ENCODE data around the gene AMMECR1. TPM values are rescaled to one million over a fixed set of nuclear protein-coding genes. Genes with fewer than 3 reads are reported as not detected.

AMMECR1 gene
- total and polyA plus RNA-seq, 2 of the 4 experiments (the other 2 are of a cell fraction), result 7.0 to 11.3 TPM

GRCh38 chrX:110338935-110339334 is 21.1 kb upstream of the AMMECR1 start:
- H3K36me3 ChIP-seq (ENCODE audit: control insufficient read depth, insufficient read depth, low read length), result no peaks in the 10 kb centered on the region
- no TSS peak for BruUV-seq (replicated peaks)
- no peak overlapping the region for H3K9ac ChIP-seq (ENCODE audit: low read depth, low read length)
- intact Hi-C loops (cut with micrococcal nuclease), result no loop called here
- no peaks in the 10 kb centered on the region for H3K9me3 ChIP-seq (ENCODE audit: control insufficient read depth, insufficient read depth, low read length)
- TF ChIP-seq MXI1 (IDR thresholded peaks at IDR 0.05; ENCODE audit: borderline replicate concordance, low read depth, low read length), result no peak
- no peak for TF ChIP-seq BHLHE40 (IDR thresholded peaks at IDR 0.05; ENCODE audit: low read depth, low read length)
- TF ChIP-seq, protein P1, sequence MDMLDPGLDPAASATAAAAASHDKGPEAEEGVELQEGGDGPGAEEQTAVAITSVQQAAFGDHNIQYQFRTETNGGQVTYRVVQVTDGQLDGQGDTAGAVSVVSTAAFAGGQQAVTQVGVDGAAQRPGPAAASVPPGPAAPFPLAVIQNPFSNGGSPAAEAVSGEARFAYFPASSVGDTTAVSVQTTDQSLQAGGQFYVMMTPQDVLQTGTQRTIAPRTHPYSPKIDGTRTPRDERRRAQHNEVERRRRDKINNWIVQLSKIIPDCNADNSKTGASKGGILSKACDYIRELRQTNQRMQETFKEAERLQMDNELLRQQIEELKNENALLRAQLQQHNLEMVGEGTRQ (IDR thresholded peaks at IDR 0.05; ENCODE audit: low read depth, low read length), result no peak
- TF ChIP-seq ELK1 (IDR thresholded peaks at IDR 0.05; ENCODE audit: borderline replicate concordance, low read depth, low read length), result no peak
- TF ChIP-seq NFE2L2 (IDR thresholded peaks at IDR 0.05; ENCODE audit: low read depth, low read length), result no peak
- no peak for TF ChIP-seq RCOR1 (IDR thresholded peaks at IDR 0.05; ENCODE audit: insufficient replicate concordance, low read length)
- TF ChIP-seq MAZ (IDR thresholded peaks at IDR 0.05; ENCODE audit: borderline replicate concordance, low read depth, low read length), result no peak
- TF ChIP-seq POLR2A (IDR thresholded peaks at IDR 0.05; ENCODE audit: low read depth, low read length), result no peak
- no peak for TF ChIP-seq RAD21 (IDR thresholded peaks at IDR 0.05; ENCODE audit: low read length)
- TF ChIP-seq CHD1 (IDR thresholded peaks at IDR 0.05; ENCODE audit: low read depth, low read length), result no peak
- no peak for TF ChIP-seq SMC3 (IDR thresholded peaks at IDR 0.05; ENCODE audit: low read depth, low read length)
- TF ChIP-seq CEBPB (IDR thresholded peaks at IDR 0.05; ENCODE audit: low read depth, low read length), result no peak
- TF ChIP-seq RFX5 (IDR thresholded peaks at IDR 0.05; ENCODE audit: low read depth, low read length), result no peak
- CTCF ChIA-PET, result no interaction called here
- no peak overlapping the region for H4K8ac ChIP-seq (ENCODE audit: low read depth in 2 of 2, low read length in 2 of 2)
- H3K9me1 ChIP-seq (ENCODE audit: insufficient read depth, low read length), result no peaks in the 10 kb centered on the region
- no peaks in the 10 kb centered on the region for H3K79me1 ChIP-seq (ENCODE audit: low read depth in 1 of 2, low read length in 2 of 2)
- H3K4me2 ChIP-seq (ENCODE audit: low read depth, low read length), result no peak overlapping the region
- no peak overlapping the region for H2AFZ ChIP-seq (replicated peaks; ENCODE audit: low read length, poor library complexity)
- H3K18ac ChIP-seq (ENCODE audit: low read depth, low read length), result no peak overlapping the region
- H4K5ac ChIP-seq (ENCODE audit: low read depth, low read length), result no peak overlapping the region
- H2BK5ac ChIP-seq (ENCODE audit: low read depth, low read length, poor library complexity, severe bottlenecking), result no peak overlapping the region
- H3K27me3 ChIP-seq (ENCODE audit: control insufficient read depth, insufficient read depth, low read length), result peaks cover 2% of the 10 kb centered on the region; the same call in 1 of the 2 replicates
- dilution Hi-C loops (cut with HindIII; ENCODE audit: low sequenced_read_pairs, unreplicated experiment), result no loop called here
- H3K27ac ChIP-seq (ENCODE audit: insufficient read depth, low read length), result no peak overlapping the region
- H2BK120ac ChIP-seq (ENCODE audit: low read depth, low read length), result no peak overlapping the region
- no peaks in the 10 kb centered on the region for H4K20me1 ChIP-seq (ENCODE audit: insufficient read depth, low read length)
- no peak overlapping the region for H3K56ac ChIP-seq (ENCODE audit: extremely low read depth, insufficient read depth, low read length)
- in situ Hi-C loops (cut with MboI; ENCODE audit: low sequenced_read_pairs), result no loop called here
- H2AK9ac ChIP-seq (replicated peaks; ENCODE audit: low read depth, low read length, poor library complexity), result no peak overlapping the region
- no peak overlapping the region for H2BK15ac ChIP-seq (ENCODE audit: low read depth, low read length)
- POLR2A ChIA-PET (ENCODE audit: unreplicated experiment), result no interaction called here
- H3K23ac ChIP-seq (ENCODE audit: low read depth, low read length), result no peak overlapping the region
- ATAC-seq (ENCODE audit: low read depth) (no peak), DNase-seq (no peak)
- 0 out of 2 replicates have a peak, but pooled peaks cover 3% of the 10 kb centered on the region for H3K4me1 ChIP-seq (ENCODE audit: control insufficient read depth, insufficient read depth, low read length)
- WGBS, 2 experiments (ENCODE audit: extremely low coverage in 2 of 2, insufficient read length in 1 of 2), result no CpG with 5 or more reads among the region's 4 CpGs
- H3K14ac ChIP-seq (replicated peaks; ENCODE audit: low read depth, low read length), result no peak overlapping the region
- no peak overlapping the region for H3K4me3 ChIP-seq (ENCODE audit: insufficient read depth, low read depth, low read length)
- no peak overlapping the region for H3K4ac ChIP-seq (ENCODE audit: low read depth, low read length)
- no peak overlapping the region for H4K91ac ChIP-seq (ENCODE audit: insufficient read depth, low read depth, low read length)
- no peak overlapping the region for H2BK20ac ChIP-seq (ENCODE audit: low read depth, low read length)
- no peak overlapping the region for H2AK5ac ChIP-seq (ENCODE audit: low read depth, low read length)
